Loucy (cell line): ENCODE results near the gene DAPL1.
"Not testable (repeated sequence)": the region's sequence is repeated elsewhere in the genome, so short reads cannot be mapped to it uniquely, and the experiment has no call there.

Experiments
- H2AFZ ChIP-seq: fragments of 200-600 bp; sonication (generic); 2 replicates; pipeline ENCODE4 v1.6.0; 2016; ENCODE audit warnings: antibody characterized with exemption, mild to moderate bottlenecking, low read length, moderate library complexity
- H3F3A ChIP-seq: fragments of 200-600 bp; 2 replicates; pipeline ENCODE4 v1.6.0; 2016; ENCODE audit warnings: antibody characterized with exemption, low read depth, mild to moderate bottlenecking
- H3K27me3 ChIP-seq: fragments of 200-600 bp; sonication (generic); 2 replicates; pipeline ENCODE4 v1.6.1; 2014; ENCODE audit warnings: low read length, mild to moderate bottlenecking; ENCODE audit not compliant: insufficient read depth, poor library complexity, severe bottlenecking
- H3K36me3 ChIP-seq: fragments of 200-600 bp; sonication (generic); 2 replicates; pipeline ENCODE4 v1.6.1; 2016; ENCODE audit warnings: low read length; ENCODE audit not compliant: insufficient read depth
- H3K4me1 ChIP-seq: fragments of 200-600 bp; sonication (generic); 2 replicates; pipeline ENCODE4 v1.5.1; 2014; ENCODE audit warnings: low read length, mild to moderate bottlenecking; ENCODE audit not compliant: insufficient read depth, poor library complexity, severe bottlenecking
- H3K4me2 ChIP-seq: fragments of 200-600 bp; sonication (generic); 2 replicates; pipeline ENCODE4 v1.6.0; 2014; ENCODE audit warnings: antibody characterized with exemption, low read length, low read depth, mild to moderate bottlenecking; ENCODE audit not compliant: poor library complexity, severe bottlenecking
- H3K4me3 ChIP-seq: fragments of 200-600 bp; sonication (generic); 2 replicates; pipeline ENCODE4 v1.5.1; 2014; ENCODE audit warnings: low read length, mild to moderate bottlenecking, mixed read lengths; ENCODE audit not compliant: poor library complexity, severe bottlenecking
- H3K79me2 ChIP-seq: fragments of 200-600 bp; sonication (generic); 2 replicates; pipeline ENCODE4 v1.6.1; 2014; ENCODE audit warnings: low read length; ENCODE audit not compliant: insufficient read depth
- H3K9ac ChIP-seq: fragments of 200-600 bp; sonication (generic); 2 replicates; pipeline ENCODE4 v1.6.0; 2014; ENCODE audit warnings: mild to moderate bottlenecking, low read depth, low read length, moderate library complexity; ENCODE audit not compliant: poor library complexity, severe bottlenecking
- H3K9me2 ChIP-seq: fragments of 200-600 bp; sonication (generic); replicated peaks from 2 replicates; pipeline ENCODE4 v1.6.1; 2016; ENCODE audit warnings: low read depth, low read length, mixed read lengths
- H3K9me3 ChIP-seq: fragments of 200-600 bp; sonication (generic); 2 replicates; pipeline ENCODE4 v1.6.1; 2014; ENCODE audit warnings: mild to moderate bottlenecking, antibody characterized with exemption, low read length, low read depth; ENCODE audit not compliant: insufficient read depth
- H4K20me1 ChIP-seq: fragments of 200-600 bp; sonication (generic); 2 replicates; pipeline ENCODE4 v1.6.0; 2014; ENCODE audit warnings: antibody characterized with exemption, low read length, mild to moderate bottlenecking; ENCODE audit not compliant: insufficient read depth, poor library complexity, severe bottlenecking
- EZH2phosphoT487 ChIP-seq: fragments of 200-600 bp; IDR thresholded peaks from 2 replicates; pipeline ENCODE4 v1.6.1; 2018; ENCODE audit warnings: antibody characterized with exemption, mild to moderate bottlenecking, moderate library complexity, borderline replicate concordance
- TF ChIP-seq, protein P1 (sequence below): fragments of 200-600 bp; sonication (generic); conservative IDR thresholded peaks from 2 replicates; pipeline ENCODE4 v1.5.1; 2014; ENCODE audit warnings: mild to moderate bottlenecking, antibody characterized with exemption, low read length

DAPL1 gene

DNA sequence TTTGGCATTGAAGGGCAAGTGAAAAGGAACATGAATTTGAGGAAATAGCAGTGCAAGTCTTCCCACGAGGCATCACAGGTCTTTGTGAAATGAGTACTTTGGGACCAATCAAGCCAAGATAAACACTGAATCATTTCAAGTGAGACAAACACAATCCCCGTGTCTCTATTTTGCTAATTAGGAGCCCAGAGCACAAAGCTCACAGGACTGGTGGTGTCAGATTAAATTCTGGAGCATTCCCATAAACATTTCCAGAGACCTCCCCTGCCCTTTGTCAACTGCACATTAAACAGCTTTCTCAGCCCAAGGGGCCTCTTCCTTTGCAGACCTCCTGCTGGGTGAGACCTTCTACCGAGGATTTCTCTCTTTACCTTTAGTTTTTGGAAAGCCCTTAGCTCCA, 50.7 kb downstream of the DAPL1 start:
- no peaks in the 10 kb centered on the region for H4K20me1 ChIP-seq
- H3K79me2 ChIP-seq: no peaks in the 10 kb centered on the region
- no peaks in the 10 kb centered on the region for H3K9me2 ChIP-seq
- H3K9ac ChIP-seq: no peak overlapping the region
- H3K4me3 ChIP-seq: no peak overlapping the region
- no peaks in the 10 kb centered on the region for H3K27me3 ChIP-seq
- no peak for TF ChIP-seq EZH2phosphoT487
- TF ChIP-seq, protein P1, sequence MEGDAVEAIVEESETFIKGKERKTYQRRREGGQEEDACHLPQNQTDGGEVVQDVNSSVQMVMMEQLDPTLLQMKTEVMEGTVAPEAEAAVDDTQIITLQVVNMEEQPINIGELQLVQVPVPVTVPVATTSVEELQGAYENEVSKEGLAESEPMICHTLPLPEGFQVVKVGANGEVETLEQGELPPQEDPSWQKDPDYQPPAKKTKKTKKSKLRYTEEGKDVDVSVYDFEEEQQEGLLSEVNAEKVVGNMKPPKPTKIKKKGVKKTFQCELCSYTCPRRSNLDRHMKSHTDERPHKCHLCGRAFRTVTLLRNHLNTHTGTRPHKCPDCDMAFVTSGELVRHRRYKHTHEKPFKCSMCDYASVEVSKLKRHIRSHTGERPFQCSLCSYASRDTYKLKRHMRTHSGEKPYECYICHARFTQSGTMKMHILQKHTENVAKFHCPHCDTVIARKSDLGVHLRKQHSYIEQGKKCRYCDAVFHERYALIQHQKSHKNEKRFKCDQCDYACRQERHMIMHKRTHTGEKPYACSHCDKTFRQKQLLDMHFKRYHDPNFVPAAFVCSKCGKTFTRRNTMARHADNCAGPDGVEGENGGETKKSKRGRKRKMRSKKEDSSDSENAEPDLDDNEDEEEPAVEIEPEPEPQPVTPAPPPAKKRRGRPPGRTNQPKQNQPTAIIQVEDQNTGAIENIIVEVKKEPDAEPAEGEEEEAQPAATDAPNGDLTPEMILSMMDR: no peak
- no peaks in the 10 kb centered on the region for H3K9me3 ChIP-seq
- H3K36me3 ChIP-seq: no peaks in the 10 kb centered on the region
- H2AFZ ChIP-seq: no peak overlapping the region
- no peaks in the 10 kb centered on the region for H3F3A ChIP-seq
- no peak overlapping the region for H3K4me2 ChIP-seq
- H3K4me1 ChIP-seq: no peaks in the 10 kb centered on the region

DNA sequence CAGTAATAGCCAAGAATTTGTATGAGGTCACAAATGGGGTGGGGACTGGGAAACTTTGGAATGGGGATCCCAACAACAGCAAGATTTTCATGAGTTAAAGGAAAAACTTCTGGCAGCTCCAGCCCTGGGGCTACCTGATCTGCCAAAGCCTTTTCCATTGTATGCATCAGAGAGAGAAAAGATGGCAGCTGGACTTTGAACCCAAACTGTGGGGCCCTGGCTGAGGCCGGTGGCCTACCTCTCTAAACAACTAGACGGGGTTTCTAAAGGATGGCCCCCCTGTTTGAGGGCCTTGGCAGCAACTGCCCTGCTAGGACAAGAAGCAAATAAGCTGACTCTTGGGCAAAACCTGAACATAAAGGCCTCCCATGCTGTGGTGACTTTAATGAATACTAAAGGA, 52.4 kb downstream of the DAPL1 start:
- not testable (repeated sequence) for H3K9me2 ChIP-seq

DNA sequence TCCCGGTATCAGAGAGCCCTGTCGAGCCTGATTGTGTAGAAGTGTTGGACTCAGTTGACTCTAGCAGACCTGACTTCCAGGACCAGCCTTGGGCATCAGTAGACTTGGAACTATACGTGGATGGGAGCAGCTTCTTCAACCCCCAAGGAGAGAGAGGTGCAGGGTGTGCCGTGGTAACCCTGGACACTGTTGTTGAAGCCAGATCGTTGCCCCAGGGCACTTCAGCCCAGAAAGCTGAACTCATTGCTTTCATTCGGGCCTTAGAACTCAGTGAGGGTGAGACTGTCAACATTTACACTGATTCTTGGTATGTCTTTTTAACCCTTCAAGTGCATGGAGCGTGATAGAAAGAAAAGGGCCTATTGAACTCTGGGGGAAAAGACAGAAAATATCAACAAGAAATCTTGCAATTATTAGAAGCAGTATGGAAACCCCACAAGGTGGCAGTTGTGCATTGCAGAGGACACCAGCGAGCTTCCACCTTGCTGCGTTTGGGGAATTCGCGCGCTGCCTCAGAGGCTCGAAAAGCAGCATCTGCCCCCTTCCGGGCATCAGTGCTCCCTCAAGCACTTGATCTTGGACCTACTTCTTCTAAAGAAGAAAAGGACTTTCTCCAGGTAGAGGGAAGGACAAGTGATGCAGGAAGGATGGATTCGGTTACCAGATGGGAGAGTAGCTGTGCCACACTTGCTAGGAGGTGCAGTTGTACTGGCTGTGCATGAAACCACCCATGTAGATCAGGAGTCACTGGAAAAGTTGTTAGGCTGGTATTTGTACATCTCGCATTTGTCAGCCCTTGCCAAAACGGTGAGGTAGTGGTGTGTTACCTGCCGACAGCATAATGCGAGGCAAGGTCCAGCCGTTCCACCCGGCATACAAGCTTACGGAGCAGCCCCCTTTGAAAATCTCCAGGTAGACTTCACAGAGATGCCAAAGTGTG, 53.2 kb downstream of the DAPL1 start:
- not testable (repeated sequence) for H3K4me2 ChIP-seq, H3K4me1 ChIP-seq, H3K9me2 ChIP-seq

More for the DNA sequence above, 52.4 kb downstream of the DAPL1 start:
- not testable (repeated sequence) for H3K9ac ChIP-seq, H3K9me3 ChIP-seq, H4K20me1 ChIP-seq, H3K27me3 ChIP-seq, H3K4me3 ChIP-seq, H3K4me2 ChIP-seq, H3K79me2 ChIP-seq, H3K4me1 ChIP-seq, H2AFZ ChIP-seq, H3K36me3 ChIP-seq, H3F3A ChIP-seq

DNA sequence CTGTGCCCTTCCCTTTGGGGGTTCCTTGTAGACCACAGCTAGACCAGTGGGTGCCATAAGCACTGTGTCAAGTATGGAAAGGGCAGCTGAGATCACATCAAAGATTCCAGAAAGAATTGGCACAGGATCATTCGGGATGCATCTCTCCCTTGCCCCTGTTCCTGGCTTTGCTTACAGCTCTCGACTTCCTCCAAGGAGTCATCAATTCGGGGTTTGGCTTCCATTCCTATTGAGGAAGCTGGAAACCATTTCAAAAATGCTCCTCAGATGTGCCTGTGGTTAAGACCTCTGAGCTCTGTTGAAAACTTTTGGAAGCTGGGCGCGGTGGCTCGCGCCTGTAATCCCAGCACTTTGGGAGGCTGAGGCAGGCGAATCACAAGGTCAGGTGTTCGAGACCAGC, 65.1 kb downstream of the DAPL1 start:
- not testable (repeated sequence) for H3K27me3 ChIP-seq, H3K9me3 ChIP-seq, H4K20me1 ChIP-seq, H3K36me3 ChIP-seq, H2AFZ ChIP-seq, H3K4me2 ChIP-seq, H3K79me2 ChIP-seq, H3K9me2 ChIP-seq, H3K4me1 ChIP-seq, H3F3A ChIP-seq, H3K9ac ChIP-seq, H3K4me3 ChIP-seq

More for the DNA sequence above, 53.2 kb downstream of the DAPL1 start:
- H3K36me3 ChIP-seq, H4K20me1 ChIP-seq, H3K79me2 ChIP-seq, H3K27me3 ChIP-seq, H3F3A ChIP-seq, H3K9me3 ChIP-seq, H3K9ac ChIP-seq, H3K4me3 ChIP-seq, H2AFZ ChIP-seq: not testable (repeated sequence)

DNA sequence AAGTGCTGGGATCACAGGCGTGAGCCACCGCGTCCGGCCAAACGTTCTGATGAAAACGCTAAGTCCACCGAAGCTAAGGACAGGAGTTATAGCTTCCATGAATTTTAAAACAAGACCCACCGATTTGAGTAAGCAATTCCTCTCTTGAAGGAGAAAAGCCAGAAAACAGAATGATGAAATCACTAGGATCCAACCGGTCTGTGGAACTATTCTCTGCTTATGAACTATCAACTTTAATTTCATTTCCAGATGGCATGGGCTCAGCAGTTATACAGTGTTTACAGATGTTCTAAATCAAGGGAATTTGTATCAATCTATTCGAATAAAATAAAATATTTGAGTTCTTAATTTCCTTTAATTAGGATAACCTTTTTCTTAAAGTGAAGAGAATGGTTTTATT, 66.5 kb downstream of the DAPL1 start:
- not testable (repeated sequence) for H3K9me3 ChIP-seq, H3K4me2 ChIP-seq, H3K79me2 ChIP-seq

DNA sequence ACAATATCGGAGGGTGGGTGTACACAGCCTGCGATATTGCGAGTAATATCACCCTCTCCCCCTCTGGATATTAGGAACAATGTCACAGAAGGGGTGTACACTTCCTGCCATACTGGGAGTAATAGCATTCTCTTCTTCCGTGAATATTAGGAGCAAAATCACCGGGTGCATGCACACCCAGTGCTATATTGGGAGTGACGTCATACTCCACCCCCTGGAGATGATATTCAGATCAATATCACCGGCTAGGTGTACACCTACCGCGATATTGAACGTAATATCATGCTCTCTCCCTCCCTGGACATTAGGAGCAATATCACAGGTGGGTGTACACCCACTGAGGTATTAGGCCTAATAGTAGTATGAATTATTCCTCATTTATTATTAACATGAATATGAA, 70.4 kb downstream of the DAPL1 start:
- H3K27me3 ChIP-seq, H4K20me1 ChIP-seq, H3K9me2 ChIP-seq, H3K79me2 ChIP-seq, H3K4me2 ChIP-seq, H3F3A ChIP-seq, H3K4me1 ChIP-seq, H2AFZ ChIP-seq, H3K9me3 ChIP-seq, H3K9ac ChIP-seq, H3K4me3 ChIP-seq, H3K36me3 ChIP-seq: not testable (repeated sequence)

More for the DNA sequence above, 66.5 kb downstream of the DAPL1 start:
- not testable (repeated sequence) for H4K20me1 ChIP-seq, H3K36me3 ChIP-seq, H3K9ac ChIP-seq, H3K9me2 ChIP-seq, H3K27me3 ChIP-seq, H2AFZ ChIP-seq, H3K4me3 ChIP-seq, H3K4me1 ChIP-seq, H3F3A ChIP-seq
